Astrocyte of the spinal cord (primary cell): Measurements from ENCODE around the gene OR5B21.

Experiments used
- DNase-seq: peaks from one replicate; pipeline ENCODE4 v3.0.0; 2011; ENCODE audit warnings: low read depth, low spot score
- H3K4me3 ChIP-seq: 2 replicates; pipeline ENCODE4 v1.5.1; 2011; ENCODE audit warnings: low read depth, mild to moderate bottlenecking, low read length, moderate library complexity
- CTCF ChIP-seq: IDR thresholded peaks from 2 replicates; pipeline ENCODE4 v1.5.1; 2012; ENCODE audit warnings: low read depth, mild to moderate bottlenecking, low read length, inconsistent platforms
- in situ Hi-C: cut with HindIII; loops from 2 replicates; pipeline ENCODE4 v1.10.0; 2017; ENCODE audit warnings: low sequenced_read_pairs

The OR5B21 gene

GRCh38 chr11:58508005-58508404 is at the start of gene OR5B21:
TSS of gene OR5B21 (minus strand) at chr11:58508105. CDS start at chr11:58508105, 0 bp downstream.
- no peak within 1 kb of the TSS for H3K4me3 ChIP-seq
- TF ChIP-seq CTCF, result no peak
- no peak for DNase-seq
- in situ Hi-C loops, result no loop called here

GRCh38 chr11:58549644-58550043 is 41.7 kb upstream of the OR5B21 start:
- no peak for DNase-seq
- in situ Hi-C loops, result no loop called here
- no peak overlapping the region for H3K4me3 ChIP-seq
- no peak for TF ChIP-seq CTCF

GRCh38 chr11:58546841-58547240 is 38.9 kb upstream of the OR5B21 start:
- no peak for TF ChIP-seq CTCF
- DNase-seq, result no peak
- in situ Hi-C loops, result no loop called here
- no peak overlapping the region for H3K4me3 ChIP-seq

GRCh38 chr11:58531865-58532341 is 24.0 kb upstream of the OR5B21 start:
- no peak for DNase-seq
- H3K4me3 ChIP-seq, result no peak overlapping the region
- in situ Hi-C loops, result no loop called here
- no peak for TF ChIP-seq CTCF

GRCh38 chr11:58530236-58530635 is 22.3 kb upstream of the OR5B21 start:
- H3K4me3 ChIP-seq, result no peak overlapping the region
- no peak for DNase-seq
- in situ Hi-C loops, result no loop called here
- TF ChIP-seq CTCF, result no peak

GRCh38 chr11:58527429-58527828 is 19.5 kb upstream of the OR5B21 start:
- DNase-seq, result no peak
- TF ChIP-seq CTCF, result no peak
- in situ Hi-C loops, result no loop called here
- H3K4me3 ChIP-seq, result no peak overlapping the region

GRCh38 chr11:58526721-58527120 is 18.8 kb upstream of the OR5B21 start:
- no peak for DNase-seq
- no peak for TF ChIP-seq CTCF
- in situ Hi-C loops, result no loop called here
- no peak overlapping the region for H3K4me3 ChIP-seq
